Gastroesophageal sphincter (tissue), 3 donors: Measurements from ENCODE around the gene NHERF2.

Experiments used
- CTCF ChIP-seq, 4 experiments: fragments of 200-600 bp in 2 of 4; fragments of 450-650 bp in 2 of 4; sonication (generic) in 1 of 4; IDR thresholded peaks; one replicate each; pipeline ENCODE4 v1.5.1; 2017 to 2019; ENCODE audit warnings: antibody characterized with exemption in 4 of 4, mild to moderate bottlenecking in 2 of 4, moderate library complexity in 2 of 4
- POLR2A ChIP-seq, 2 donors: fragments of 450-650 bp; IDR thresholded peaks; one replicate each; pipeline ENCODE4 v1.6.1; 2017; ENCODE audit warnings: antibody characterized with exemption in 2 of 2, mild to moderate bottlenecking in 2 of 2, moderate library complexity in 1 of 2
- POLR2AphosphoS5 ChIP-seq: sonication (generic); formaldehyde crosslinking; IDR thresholded peaks from one replicate; pipeline ENCODE4 v1.6.1; 2017; ENCODE audit warnings: antibody characterized with exemption

- TF ChIP-seq CTCF (IDR thresholded peaks at IDR 0.05) = no peak
- no peak for TF ChIP-seq POLR2A (IDR thresholded peaks at IDR 0.05)
- no peak for TF ChIP-seq POLR2AphosphoS5
These were observed 7.2 kb upstream of the NHERF2 start, which contains the start of gene NPW for GRCh38 chr16:2019518-2019920.
